Activated T-cell treated with anti-CD3 and anti-CD28 coated beads, Interleukin-2, amount 50 U/mL, for 72 hours (primary cell): ENCODE measurements around the gene MAN1A2. TPM values are rescaled to one million over a fixed set of nuclear protein-coding genes. Genes with fewer than 3 reads are reported as not detected.
"Not testable (repeated sequence)": the region's sequence is repeated elsewhere in the genome, so short reads cannot be mapped to it uniquely, and the experiment has no call there.

Experiments used
- ATAC-seq, 2 donors: fragments of 150-1000 bp; cut with Tn5 transposase; replicated peaks in 1 of 2; 2 replicates each; pipeline ENCODE4 v1.10.0; 2021; ENCODE audit warnings: moderate library complexity in 2 of 2, mild to moderate bottlenecking in 1 of 2
- DNase-seq, 2 donors: peaks; one replicate each; pipeline ENCODE4 v3.0.0; 2021 to 2022; ENCODE audit warnings: mixed read lengths in 1 of 2
- H3K27ac Mint-ChIP-seq: one replicate; pipeline ENCODE4 v1.8.0; 2022; ENCODE audit warnings: mild to moderate bottlenecking, moderate library complexity, mixed read lengths
- H3K27me3 Mint-ChIP-seq: one replicate; pipeline ENCODE4 v1.8.0; 2022; ENCODE audit warnings: low read depth, mixed read lengths
- H3K36me3 Mint-ChIP-seq, 2 donors: one replicate each; pipeline ENCODE4 v1.8.0; 2022; ENCODE audit warnings: mixed read lengths in 2 of 2, mild to moderate bottlenecking in 1 of 2; ENCODE audit not compliant: insufficient read depth in 2 of 2
- H3K4me1 Mint-ChIP-seq: one replicate; pipeline ENCODE4 v1.8.0; 2022; ENCODE audit warnings: low read depth, mixed read lengths
- H3K4me3 Mint-ChIP-seq, 2 donors: one replicate each; pipeline ENCODE4 v1.8.0; 2022; ENCODE audit warnings: mild to moderate bottlenecking in 2 of 2, mixed read lengths in 2 of 2, moderate library complexity in 2 of 2
- H3K9me3 Mint-ChIP-seq, 2 donors: one replicate each; pipeline ENCODE4 v1.8.0; 2022; ENCODE audit warnings: mixed read lengths in 2 of 2
- total RNA-seq, 2 donors: library from RNA; stranded (reverse); gene quantifications; one replicate each; pipeline ENCODE4 v1.2.3, GENCODE V29; 2022

Gene MAN1A2
- total RNA-seq, 2 donors from 2014 or later = 27.6 to 29.1 TPM

- Mint-ChIP-seq H3K9me3 (peaks cover 9% of the 10 kb centered on the region in 2 donors), H3K4me1 (no peaks in the 10 kb centered on the region), H3K27me3 (no peaks in the 10 kb centered on the region), H3K36me3 (peaks cover 15 to 27% of the 10 kb centered on the region in 2 donors), H3K4me3 (no peak overlapping the region), H3K27ac (no peak overlapping the region)
- no peak for ATAC-seq
- DNase-seq = no peak
Measured at GRCh38 chr1:117427297-117427696, 60.0 kb downstream of the MAN1A2 start.

GRCh38 chr1:117433943-117434342 is 66.7 kb downstream of the MAN1A2 start:
- Mint-ChIP-seq H3K9me3 (no peaks in the 10 kb centered on the region), H3K27ac (no peak overlapping the region), H3K4me3 (no peak overlapping the region), H3K27me3 (no peaks in the 10 kb centered on the region), H3K36me3 (no peaks in the 10 kb centered on the region), H3K4me1 (no peaks in the 10 kb centered on the region)
- ATAC-seq (no peak), DNase-seq (no peak)

- Mint-ChIP-seq H3K4me3 (no peak overlapping the region), H3K27me3 (no peaks in the 10 kb centered on the region), H3K27ac (no peak overlapping the region), H3K9me3 (no peaks in the 10 kb centered on the region), H3K36me3 (no peaks in the 10 kb centered on the region), H3K4me1 (no peaks in the 10 kb centered on the region)
- no peak for DNase-seq
- ATAC-seq = no peak
Measured at GRCh38 chr1:117436513-117436912, 69.3 kb downstream of the MAN1A2 start.

GRCh38 chr1:117447661-117448060 is 80.4 kb downstream of the MAN1A2 start:
- Mint-ChIP-seq H3K4me3 (no peak overlapping the region), H3K4me1 (no peaks in the 10 kb centered on the region), H3K27me3 (no peaks in the 10 kb centered on the region), H3K36me3 (peaks cover 7 to 38% of the 10 kb centered on the region in 2 donors), H3K27ac (no peak overlapping the region), H3K9me3 (peaks cover 4 to 6% of the 10 kb centered on the region in 2 donors)
- ATAC-seq (no peak), DNase-seq (no peak)

- peaks cover 6 to 28% of the 10 kb centered on the region in 2 donors for H3K36me3 Mint-ChIP-seq
- no peak overlapping the region for H3K4me3 Mint-ChIP-seq
- H3K27me3 Mint-ChIP-seq = no peaks in the 10 kb centered on the region
- DNase-seq = no peak
- H3K27ac Mint-ChIP-seq = no peak overlapping the region
- ATAC-seq = no peak
- H3K4me1 Mint-ChIP-seq = no peaks in the 10 kb centered on the region
- peaks cover 2 to 4% of the 10 kb centered on the region in 2 donors for H3K9me3 Mint-ChIP-seq
Measured at GRCh38 chr1:117452216-117452615, 85.0 kb downstream of the MAN1A2 start.

- Mint-ChIP-seq H3K27ac (no peak overlapping the region), H3K9me3 (peaks cover 2 to 4% of the 10 kb centered on the region in 2 donors), H3K36me3 (peaks cover 1 to 18% of the 10 kb centered on the region in 2 donors), H3K4me3 (no peak overlapping the region), H3K27me3 (no peaks in the 10 kb centered on the region), H3K4me1 (no peaks in the 10 kb centered on the region)
- ATAC-seq (no peak), DNase-seq (no peak)
Measured at GRCh38 chr1:117453958-117454357, 86.7 kb downstream of the MAN1A2 start.

GRCh38 chr1:117458410-117458809 is 91.2 kb downstream of the MAN1A2 start:
- H3K27ac Mint-ChIP-seq, H3K4me1 Mint-ChIP-seq, H3K27me3 Mint-ChIP-seq, ATAC-seq, H3K36me3 Mint-ChIP-seq, H3K9me3 Mint-ChIP-seq, H3K4me3 Mint-ChIP-seq, DNase-seq: not testable (repeated sequence)

- no peaks in the 10 kb centered on the region for H3K27me3 Mint-ChIP-seq
- peaks cover 4 to 14% of the 10 kb centered on the region in 2 donors for H3K36me3 Mint-ChIP-seq
- no peak overlapping the region for H3K4me3 Mint-ChIP-seq
- no peak overlapping the region for H3K27ac Mint-ChIP-seq
- H3K9me3 Mint-ChIP-seq = no peaks in the 10 kb centered on the region
- no peak for ATAC-seq
- no peaks in the 10 kb centered on the region for H3K4me1 Mint-ChIP-seq
- DNase-seq = no peak
Measured at GRCh38 chr1:117466761-117467160, 99.5 kb downstream of the MAN1A2 start.

GRCh38 chr1:117467336-117467735 is 100.1 kb downstream of the MAN1A2 start:
- no peaks in the 10 kb centered on the region for H3K27me3 Mint-ChIP-seq
- H3K27ac Mint-ChIP-seq = no peak overlapping the region
- no peak for ATAC-seq
- H3K36me3 Mint-ChIP-seq = peaks cover 4 to 14% of the 10 kb centered on the region in 2 donors
- DNase-seq = no peak
- no peaks in the 10 kb centered on the region for H3K9me3 Mint-ChIP-seq
- H3K4me3 Mint-ChIP-seq = no peak overlapping the region
- H3K4me1 Mint-ChIP-seq = no peaks in the 10 kb centered on the region

- no peak overlapping the region for H3K27ac Mint-ChIP-seq
Measured at GRCh38 chr1:117473063-117473462, 105.8 kb downstream of the MAN1A2 start.

GRCh38 chr1:117475495-117475894 is 108.2 kb downstream of the MAN1A2 start:
- not testable (repeated sequence) for H3K27ac Mint-ChIP-seq, H3K27me3 Mint-ChIP-seq, DNase-seq, H3K4me3 Mint-ChIP-seq, H3K9me3 Mint-ChIP-seq, ATAC-seq, H3K4me1 Mint-ChIP-seq
- peaks cover 2 to 12% of the 10 kb centered on the region in 2 donors for H3K36me3 Mint-ChIP-seq

More at GRCh38 chr1:117473063-117473462, 105.8 kb downstream of the MAN1A2 start:
- Mint-ChIP-seq H3K4me1 (no peaks in the 10 kb centered on the region), H3K36me3 (peaks cover 0 to 14% of the 10 kb centered on the region in 2 donors), H3K27me3 (no peaks in the 10 kb centered on the region), H3K4me3 (no peak overlapping the region), H3K9me3 (no peaks in the 10 kb centered on the region)
- ATAC-seq (no peak), DNase-seq (no peak)

GRCh38 chr1:117479086-117479485 is 111.8 kb downstream of the MAN1A2 start:
- no peaks in the 10 kb centered on the region for H3K27me3 Mint-ChIP-seq
- H3K9me3 Mint-ChIP-seq = peaks cover 0 to 1% of the 10 kb centered on the region in 2 donors
- H3K4me3 Mint-ChIP-seq = no peak overlapping the region
- no peak overlapping the region for H3K27ac Mint-ChIP-seq
- ATAC-seq (no peak), DNase-seq (no peak)
- peaks cover 9 to 19% of the 10 kb centered on the region in 2 donors for H3K36me3 Mint-ChIP-seq
- H3K4me1 Mint-ChIP-seq = no peaks in the 10 kb centered on the region

GRCh38 chr1:117481410-117481809 is 114.2 kb downstream of the MAN1A2 start:
- H3K27ac Mint-ChIP-seq = no peak overlapping the region
- H3K4me1 Mint-ChIP-seq = no peaks in the 10 kb centered on the region
- H3K4me3 Mint-ChIP-seq = no peak overlapping the region
- H3K36me3 Mint-ChIP-seq = peaks cover 9 to 14% of the 10 kb centered on the region in 2 donors
- ATAC-seq (no peak), DNase-seq (no peak)
- H3K27me3 Mint-ChIP-seq = no peaks in the 10 kb centered on the region
- peaks cover 0 to 1% of the 10 kb centered on the region in 2 donors for H3K9me3 Mint-ChIP-seq

- H3K27ac Mint-ChIP-seq = no peak overlapping the region
- H3K9me3 Mint-ChIP-seq = no peaks in the 10 kb centered on the region
- no peaks in the 10 kb centered on the region for H3K27me3 Mint-ChIP-seq
- no peak for DNase-seq
- H3K36me3 Mint-ChIP-seq = no peaks in the 10 kb centered on the region
- no peak for ATAC-seq
- no peak overlapping the region for H3K4me3 Mint-ChIP-seq
- H3K4me1 Mint-ChIP-seq = no peaks in the 10 kb centered on the region
Measured at GRCh38 chr1:117493906-117494305, 126.7 kb downstream of the MAN1A2 start.
